ENCODE results near the gene IGIP.
A peak's percentile ranks its signal among the peaks of the same experiment; 100 is the strongest.
"Not testable (repeated sequence)": the region's sequence is repeated elsewhere in the genome, so short reads cannot be mapped to it uniquely, and the experiment has no call there.

The IGIP gene

DNA sequence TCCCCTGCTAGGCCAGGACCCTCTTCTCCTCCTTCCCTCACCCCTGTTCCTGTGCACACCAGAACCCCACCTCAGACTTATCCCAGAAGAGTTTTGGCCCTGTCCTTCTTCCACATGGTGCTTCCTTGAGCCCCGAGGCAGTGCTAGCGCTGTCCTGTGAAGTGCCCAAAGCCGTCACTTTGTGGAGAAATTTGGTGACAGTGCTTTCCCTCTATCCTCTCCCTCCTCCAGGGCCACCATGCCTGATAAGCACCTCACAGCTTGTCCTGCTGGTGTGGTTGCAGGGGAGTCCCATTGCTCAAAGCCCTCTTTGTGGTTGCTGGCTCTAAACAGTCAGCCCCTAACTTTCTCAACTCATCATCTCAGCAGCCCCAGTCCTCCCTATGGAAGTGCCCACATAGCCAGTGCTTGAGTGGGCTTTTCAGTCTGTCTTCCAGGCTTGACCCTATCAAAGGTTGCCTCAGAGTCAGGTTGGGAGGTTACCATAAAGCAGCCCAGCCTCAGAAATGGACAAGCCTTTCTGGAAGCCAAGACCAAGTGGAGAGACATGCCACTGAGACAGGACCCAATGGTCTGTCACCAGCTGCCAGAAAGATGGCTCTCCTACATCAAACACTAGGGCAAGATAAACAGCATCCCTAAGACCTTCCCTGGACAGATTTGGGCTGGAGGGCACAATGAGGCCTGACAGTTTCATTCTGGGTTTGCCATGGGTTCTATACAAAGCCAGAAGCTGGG, 18.0 kb downstream of the IGIP start:
- no peak for DNase-seq

DNA sequence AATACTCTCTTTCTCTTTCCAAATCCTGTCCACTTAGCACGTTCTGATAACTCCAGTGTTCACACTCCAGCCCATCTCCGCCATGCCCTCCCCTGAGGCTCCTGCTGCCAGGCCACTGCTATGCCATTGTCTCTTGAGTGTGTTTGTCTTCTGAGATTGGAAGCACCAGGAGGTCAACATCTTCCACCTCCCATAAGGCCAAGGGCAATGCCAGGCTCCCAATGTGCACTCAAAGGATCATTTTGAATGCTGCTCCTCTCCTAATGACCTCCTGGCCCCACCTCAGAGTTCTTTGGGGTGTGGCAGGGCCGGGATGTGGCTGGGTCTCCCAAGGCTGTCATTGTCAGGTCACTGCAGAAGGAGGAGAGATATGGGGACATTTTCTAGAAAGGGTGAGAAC, 19.5 kb downstream of the IGIP start:
- no peak for DNase-seq

DNA sequence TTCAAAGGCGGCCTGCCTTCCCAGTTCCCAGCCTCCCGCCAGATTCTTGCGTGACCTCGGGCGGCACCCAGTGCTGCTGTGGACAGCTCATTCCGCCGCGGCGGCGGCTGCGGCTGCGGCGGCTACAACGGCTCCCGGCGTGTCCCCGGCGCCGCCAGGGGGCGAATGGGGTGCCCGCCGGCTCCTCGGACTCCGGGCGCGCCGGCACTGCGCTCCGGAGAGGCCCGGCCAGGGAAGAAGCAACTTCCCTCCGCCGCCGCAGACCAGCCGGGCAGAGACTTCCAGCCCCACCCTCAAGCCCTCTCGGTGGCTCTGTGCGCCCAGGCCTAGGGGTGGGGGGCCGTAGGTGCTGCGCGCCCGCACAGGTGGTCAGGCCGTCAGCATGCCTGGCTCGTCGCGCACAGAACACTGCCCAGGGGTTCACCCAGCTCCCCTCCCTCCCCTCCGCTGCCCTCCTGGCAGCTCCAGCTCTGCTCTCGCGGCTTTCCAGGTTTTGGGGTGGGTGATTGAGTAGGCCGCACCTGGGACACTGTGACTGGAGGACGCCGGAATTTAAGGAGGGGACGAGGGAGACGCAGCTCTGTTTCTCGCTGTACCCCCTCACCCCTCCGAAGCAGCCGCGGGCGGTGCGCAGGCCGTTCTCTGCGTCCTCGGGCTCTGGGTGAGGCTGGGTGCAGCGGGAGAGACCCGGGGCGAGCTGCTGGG, 20.2 kb downstream of the IGIP start:
- no peak for DNase-seq

DNA sequence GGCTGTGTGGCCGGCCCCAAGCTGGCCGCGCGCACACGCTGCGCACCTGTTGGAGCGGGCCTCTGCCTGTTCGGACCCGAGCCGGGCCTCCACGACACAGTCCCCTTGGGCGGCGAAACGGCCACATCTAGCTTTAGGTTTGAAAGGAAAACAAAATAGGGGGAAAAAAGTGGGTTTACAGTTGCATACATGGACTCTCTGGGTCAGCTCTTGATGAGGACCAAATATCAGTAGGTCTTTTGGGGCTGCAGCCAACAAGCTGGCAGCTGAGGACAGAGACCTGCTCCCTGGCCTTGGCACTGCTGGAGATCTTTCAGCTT, 20.7 kb downstream of the IGIP start:
- DNase-seq = no peak

DNA sequence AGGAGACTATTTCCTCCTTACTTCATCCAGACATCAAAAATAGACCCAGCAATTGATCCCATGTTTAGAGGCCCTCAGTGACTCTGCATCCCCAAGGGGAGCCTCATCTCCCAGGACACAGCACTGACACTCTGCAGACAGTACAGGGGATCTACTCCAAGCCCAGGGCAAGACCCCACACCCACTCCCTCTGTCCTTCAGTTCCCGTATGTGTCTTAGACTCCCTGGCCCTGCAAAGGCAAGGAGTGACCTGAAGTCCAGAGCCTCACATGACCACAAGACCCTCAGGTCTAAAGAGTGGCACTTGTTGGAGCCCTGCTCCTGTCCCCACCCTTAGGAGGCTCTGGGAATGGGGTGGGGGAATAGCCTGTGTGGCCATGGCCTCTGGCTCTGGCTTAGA, 21.7 kb downstream of the IGIP start:
- DNase-seq = no peak

DNA sequence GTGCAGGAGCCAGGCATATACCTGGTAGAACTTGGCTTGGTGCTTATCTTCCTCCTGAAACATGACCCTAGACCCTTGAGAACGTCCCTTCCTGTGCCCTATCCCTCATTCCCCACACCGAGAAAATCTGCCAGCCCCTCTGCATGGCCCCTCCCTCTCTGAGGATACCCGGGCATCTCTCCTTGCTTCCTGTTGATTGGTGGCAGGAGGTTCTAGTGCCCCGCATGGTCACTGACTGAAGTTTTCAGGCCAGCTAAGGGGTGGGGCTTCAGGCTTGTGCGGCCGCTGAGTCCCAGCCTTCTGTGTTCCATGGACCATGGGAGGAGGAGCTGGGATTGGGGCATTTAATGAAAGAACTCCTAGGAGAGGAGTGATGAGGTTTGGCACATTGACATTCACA, 22.8 kb downstream of the IGIP start:
- no peak for DNase-seq

DNA sequence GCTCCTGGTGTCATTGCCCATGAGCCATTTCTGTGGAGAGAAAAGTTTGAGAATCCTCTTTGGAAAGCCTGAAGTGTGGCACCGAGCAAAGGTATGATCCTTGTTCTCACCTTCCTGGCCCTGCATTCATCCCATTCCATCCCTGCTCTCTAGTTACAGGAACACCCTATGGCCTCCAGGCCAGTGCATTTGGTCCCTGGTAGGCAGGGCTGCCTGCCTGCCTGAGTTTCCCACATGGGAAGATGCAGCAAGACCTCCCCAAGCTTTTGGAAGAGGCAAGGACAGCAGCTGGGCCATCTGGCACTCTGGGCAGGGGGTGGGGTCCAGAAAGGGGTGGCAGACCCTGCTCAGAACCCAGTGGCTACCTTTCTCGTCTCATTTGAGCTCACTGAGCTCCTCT, 24.5 kb downstream of the IGIP start:
- no peak for DNase-seq

DNA sequence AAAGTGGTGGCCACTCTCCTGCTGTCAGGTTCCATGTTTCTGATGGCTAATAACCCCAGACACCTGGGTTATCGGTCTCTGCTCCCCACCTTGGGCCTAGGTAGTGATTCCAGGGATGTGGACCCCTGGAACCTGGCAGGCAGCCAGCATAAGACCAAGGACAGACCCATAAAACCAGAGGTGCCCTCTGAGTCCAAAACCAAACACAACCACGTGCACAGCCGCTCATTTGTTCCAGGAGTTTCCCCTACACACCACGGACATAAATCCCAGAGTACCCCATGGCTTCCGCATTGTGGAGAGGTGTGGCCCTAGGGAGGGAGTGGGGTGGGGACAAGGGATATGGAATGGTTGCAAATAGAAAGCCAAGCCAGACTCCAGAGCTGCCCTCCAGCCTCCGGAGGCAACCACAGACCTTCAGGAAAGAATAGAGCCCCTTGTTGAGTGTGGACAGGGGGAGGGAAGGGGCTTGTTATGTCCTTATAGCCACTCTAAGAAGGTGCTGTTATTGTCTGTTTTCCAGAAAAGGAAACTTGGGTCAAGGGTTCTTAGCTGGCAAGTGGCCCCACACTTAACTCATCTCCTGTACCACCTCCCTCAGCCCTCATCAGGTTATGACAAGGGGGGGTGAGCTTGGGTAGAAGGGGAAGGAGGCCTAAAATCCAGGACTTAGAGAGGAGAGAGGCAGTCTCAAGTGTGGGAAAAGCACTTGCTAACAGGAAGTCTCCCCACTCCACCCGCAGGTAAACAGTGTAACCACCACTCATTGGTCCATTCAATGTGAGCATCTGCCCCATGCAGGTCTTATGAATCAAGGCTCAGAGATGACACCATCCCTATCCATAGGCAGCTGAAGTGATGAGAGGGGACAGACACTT, 25.6 kb downstream of the IGIP start:
- DNase-seq = no peak

DNA sequence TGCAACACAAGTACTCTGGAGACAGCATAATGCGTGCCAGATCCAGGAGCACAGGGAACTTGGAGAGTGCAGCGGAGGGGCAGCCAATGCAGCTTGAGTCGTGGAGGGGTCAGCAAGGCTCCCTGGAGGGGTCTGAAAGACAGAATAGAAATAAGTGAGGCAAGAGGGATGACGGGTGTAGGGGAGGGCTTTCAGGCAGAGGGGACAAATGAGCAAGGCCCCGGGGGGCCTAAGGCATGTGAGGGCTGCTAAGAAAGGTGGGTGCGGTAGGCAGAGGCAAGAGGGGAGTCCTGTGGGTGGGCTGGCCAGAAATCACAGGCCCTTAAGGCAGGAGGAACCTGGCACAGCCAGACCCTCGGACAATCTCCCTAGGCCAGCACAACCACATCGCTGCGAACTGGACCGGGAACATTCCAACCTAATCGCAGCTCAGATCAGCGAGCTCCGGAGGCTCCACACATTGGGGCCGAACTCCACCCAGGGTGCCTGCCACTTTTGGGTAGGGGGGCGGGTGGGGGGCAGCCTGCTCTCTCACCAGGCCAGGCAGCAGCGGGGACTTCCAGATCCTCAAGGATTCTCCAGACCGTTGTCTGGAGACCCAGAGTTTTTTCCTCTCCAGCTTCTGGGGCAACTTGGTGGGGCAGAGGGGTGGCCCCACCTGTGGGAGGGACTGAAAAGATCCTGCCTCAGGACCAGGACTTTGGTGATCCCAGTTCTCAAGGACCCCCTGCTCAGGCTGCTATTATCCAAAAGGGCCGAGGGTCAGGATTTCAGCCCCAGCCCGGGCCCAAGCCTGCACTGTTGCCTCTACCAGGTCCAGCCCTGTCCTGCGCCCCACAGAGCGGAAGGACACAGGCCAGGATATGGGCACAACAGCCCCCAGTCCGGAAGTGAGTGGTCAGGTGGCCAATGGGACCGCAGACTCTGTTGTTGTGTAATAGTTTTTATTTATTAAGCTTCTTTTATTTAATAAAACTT, 26.6 kb downstream of the IGIP start:
- DNase-seq = no peak

DNA sequence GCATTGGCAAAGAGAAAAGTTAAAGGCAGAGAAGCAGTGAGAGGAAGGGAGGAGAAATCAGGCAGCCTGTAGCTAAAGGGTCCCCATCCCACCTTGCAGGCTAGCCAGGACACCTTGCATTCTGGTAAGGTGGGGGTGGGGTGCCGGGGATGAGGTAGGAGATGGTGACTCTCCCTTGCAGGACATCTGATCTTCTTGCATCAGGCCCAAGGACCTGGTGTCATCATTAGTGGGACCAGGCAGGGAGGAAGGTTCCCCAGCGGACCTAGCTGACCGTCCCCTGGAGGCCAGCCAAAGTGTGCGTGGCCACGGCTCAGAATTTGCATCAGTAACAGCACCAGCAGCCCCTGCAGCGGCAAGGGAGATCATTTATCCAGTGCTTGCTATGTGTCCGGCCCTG, 27.5 kb downstream of the IGIP start:
- DNase-seq = no peak

DNA sequence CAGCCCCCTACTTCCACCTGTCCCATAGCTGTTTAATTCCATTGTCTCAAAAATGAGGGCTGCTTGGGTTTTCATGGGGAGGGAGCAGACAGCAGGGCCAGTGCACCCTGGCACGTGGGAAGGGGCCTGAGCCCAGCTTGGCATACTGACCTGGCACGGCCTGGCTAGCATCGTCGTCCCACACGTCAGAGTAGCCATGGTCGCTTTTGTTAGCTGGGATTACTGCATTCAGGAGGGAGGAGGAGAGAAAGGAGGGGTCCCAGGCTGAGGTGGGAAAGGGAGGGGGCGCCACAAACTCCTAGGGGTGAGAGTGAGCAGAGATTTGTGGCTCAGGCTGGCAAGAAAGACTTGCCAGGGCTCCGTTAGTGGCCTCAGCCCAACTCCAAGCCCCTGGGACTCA, 28.2 kb downstream of the IGIP start:
- no peak for DNase-seq

DNA sequence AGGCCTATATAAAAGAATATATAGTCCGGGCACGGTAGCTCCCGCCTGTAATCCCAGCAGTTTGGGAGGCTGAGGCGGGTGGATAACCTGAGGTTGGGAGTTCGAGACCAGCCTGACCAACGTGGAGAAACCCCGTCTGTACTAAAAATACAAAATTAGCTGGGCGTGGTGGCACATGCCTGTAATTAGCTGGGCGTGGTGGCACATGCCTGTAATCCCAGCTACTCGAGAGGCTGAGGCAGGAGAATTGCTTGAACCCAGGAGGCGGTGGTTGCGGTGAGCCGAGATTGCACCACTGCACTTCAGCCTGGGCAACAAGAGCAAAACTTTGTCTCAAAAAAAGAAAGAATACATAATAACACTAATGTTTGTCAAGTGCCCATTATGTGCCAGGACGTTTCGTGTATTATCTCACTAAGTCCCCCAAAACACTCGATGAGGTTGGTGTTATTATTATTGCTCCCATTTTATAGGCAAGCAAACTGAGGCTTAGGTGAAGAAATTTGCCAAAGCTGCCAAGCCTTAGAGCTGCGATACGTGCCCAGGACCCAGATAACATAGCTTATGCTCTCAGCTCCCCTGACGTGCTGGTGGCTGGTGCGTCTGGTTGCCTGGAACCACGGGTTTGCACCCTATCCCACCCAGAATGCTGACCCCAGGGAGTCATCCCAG, 29.1 kb downstream of the IGIP start:
- DNase-seq = not testable (repeated sequence)

DNA sequence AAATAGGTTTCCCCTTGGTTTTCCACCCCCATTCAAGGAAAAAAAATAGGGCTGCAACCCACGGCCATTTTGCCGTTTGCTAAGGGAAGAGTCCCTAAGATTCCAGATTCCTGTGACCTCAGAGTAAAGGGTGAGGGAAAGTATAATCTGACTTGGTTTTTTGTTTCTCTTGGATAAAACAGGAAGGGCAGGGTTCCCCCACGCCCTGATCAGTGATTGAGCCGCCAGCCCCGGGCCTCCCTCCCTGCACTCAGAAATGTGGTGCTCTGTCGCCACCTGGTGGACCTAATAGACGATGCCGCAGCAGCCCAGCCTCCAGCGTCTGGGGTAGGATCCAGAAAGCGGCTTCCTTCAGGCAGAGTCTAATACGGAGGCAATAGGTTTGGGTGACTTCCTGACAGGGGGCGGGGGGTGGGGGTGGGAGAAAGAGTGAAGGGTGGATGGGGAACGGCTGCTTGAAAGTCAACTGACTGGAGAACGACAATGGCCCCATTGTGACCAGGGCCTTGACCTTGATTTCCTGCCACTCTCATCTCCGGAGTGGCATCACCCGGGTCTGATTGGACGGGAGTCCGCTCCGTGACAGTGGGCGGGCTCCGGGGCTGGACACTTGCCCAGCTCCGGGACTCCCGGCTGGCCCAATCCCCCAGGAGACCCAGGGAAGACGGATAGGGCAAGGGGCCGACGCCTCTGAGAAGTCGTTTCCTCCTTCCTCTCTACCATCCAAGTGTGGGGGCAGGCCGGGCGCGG, 31.5 kb downstream of the IGIP start:
- DNase-seq = peak; percentile 35

DNA sequence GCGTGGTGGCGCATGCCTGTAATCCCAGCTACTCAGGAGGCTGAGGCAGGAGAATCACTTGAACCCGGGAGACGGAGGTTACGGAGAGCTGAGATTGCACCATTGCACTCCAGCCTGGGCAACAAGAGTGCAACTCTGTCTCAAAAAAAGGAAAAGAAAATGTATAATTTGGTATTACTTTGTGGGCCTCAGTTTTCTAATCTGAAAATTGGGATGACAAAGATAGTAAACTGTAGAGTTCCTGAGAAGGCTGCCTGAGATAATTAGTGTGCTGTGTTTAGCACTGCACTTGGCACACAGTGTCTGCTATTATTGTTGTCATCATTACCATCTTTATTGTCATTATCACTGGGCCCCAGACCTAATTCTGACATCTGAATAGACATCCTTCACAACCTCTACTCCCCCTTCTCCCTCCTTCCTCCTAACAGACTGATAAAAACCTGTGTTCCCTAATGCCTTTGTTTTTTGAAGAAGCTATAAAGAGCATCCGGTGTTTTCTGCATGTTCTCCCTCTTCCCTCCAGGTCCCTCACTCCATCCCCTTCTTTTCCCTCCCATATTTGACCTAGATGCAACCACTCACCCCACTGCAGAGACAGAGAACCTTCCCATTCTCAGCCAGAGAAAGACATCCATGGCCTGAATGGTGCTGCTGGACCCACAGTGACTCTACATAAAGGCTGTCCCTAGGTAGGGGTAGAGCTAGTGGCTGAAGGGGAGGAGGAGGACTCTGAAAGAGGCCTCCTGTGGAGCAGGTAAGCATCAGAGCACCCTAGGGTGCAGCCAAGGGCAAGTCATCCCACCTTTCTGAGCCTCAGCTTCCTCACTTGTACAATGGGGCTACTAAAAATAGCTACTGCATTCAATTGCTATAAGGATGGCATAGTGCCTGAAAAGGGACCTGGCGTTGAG, 33.5 kb downstream of the IGIP start:
- DNase-seq = no peak

DNA sequence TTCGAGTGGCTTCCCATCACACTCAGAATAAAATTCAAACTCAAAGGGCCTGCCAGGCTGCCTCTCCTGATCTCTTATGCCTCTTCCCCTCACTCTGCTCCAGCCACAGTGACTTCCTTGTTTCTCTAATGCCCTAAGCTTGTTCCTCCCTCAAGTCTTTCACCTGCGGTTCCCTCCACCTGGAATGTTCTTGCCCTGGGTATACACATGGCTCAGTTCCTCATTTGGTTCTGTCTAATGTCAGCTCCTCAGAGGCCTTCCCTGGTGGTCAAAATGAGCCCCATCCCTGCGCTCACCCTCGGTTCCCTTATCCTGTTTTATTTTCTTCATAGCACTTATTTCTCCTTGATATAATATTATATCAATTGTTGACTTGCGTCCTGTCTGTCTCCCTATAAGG, 36.5 kb downstream of the IGIP start:
- no peak for DNase-seq

DNA sequence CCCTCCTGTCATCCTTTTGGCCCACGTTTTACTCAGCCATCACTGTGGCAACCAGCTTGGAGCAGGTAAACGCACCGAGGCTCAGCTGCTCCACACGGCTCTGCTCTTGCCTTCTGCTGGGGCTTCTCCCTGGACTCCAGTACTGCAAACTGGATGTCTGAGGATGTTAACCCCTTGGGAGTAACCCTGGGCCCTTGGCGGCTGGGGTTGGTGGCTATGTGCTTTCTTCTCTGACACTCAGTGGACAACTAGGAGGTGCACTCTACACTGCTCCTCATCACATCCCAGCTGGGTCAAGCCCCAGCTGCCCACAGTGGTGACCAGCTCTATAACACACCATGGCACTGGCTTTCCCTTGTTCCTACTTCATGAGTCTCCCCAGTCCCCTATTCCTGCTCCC, 37.0 kb downstream of the IGIP start:
- DNase-seq = no peak

DNA sequence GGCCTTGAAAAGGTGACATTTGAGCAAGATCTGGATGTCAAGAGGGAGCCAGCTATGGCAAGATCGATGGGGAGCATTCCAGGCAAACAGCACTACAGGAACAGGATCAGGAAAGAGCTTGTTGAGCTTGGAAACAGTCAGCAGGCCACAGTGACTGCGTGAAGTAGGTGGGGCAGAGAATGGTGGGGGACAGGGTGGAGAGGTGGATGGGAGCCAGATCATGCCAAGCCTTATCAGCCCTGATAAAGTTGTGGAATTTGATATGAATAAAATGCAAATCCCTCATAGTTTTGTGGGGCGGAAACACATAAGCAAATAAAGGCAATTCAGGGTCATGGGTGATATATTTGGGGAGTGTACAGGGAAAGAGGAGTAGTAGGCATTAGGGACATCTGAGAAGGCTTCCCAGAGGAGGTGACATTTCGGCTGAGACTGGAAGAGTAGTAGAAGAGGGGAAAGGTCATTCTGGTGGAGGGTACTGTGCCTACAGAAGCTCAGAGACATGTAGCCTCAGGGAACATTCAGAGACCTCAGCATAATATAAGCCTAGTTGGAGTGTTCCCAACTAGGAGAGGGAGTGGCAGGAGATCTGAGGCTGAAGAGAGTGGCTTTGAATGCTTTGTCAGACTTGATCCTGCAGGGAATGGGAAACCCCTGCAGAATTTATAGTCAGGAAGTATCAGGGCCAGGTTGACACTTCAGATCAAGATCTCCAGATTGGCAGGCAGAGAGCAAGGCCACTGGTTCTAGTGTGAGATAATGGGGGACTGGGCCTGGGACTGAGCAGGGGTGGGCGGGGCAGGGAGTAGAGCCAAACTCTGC, 39.6 kb downstream of the IGIP start:
- no peak for DNase-seq

DNA sequence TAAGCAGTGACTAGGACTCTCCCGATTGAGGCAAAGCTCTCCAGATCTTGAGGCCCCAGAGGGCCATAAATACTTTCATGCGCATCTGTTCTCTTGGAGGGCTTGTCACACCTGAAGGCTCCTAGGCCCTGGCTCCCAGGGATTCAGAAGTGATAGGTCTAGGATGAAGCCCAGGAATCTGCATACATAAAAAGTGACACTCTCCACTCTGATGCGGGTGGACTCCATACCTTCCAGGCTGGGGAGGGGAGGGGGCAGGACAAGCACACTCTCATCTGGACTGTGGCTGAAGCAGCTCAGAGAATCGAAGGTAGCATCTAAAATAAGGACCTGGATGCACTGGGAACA, 40.2 kb downstream of the IGIP start:
- no peak for DNase-seq

DNA sequence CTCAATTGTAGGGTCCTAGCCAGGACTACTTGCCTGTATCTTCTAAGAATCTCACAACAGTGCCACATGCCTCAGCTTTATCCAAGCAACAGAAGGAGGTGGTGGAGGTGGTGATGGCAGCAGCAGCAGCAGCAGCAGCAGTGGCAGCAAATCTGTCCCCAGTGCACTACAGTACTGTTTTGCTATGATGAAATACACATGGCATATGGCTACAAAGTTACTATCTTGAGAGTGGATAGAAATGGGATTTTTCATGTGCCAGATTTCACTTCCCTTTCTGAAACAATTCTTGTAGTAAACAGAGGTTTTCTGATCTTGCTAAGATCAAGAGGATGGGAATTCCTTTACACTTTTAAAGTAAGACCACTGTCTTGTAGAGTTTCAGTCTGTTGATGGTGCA, 41.2 kb downstream of the IGIP start:
- DNase-seq = no peak

DNA sequence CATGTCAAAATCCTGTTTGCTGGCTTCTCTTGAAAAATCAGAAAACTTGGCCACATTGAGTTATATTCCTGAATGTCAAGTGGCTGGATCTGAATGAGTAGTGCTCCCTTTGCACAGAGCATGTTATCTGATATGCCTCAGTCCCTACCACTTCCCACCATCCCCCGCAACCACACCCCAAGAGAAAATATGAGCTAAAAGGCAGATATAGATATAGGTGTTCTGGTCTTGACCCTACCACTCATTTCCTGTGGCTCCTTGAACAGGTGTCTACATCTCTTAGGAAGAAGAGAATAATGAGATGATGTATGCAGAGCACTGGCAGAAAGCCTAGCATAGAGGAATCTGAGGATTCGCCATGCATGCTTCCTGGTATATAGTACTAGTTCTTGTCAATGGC, 42.6 kb downstream of the IGIP start:
- DNase-seq = no peak
